GM23248 (cell line): ENCODE measurements around the gene FHOD1. TPM values are rescaled to one million over a fixed set of nuclear protein-coding genes. Genes with fewer than 3 reads are reported as not detected.

Source experiments
- DNase-seq: peaks from one replicate; pipeline ENCODE4 v3.0.0-alpha.2; 2015
- H2AFZ ChIP-seq: fragments of 200-600 bp; sonication (generic); 2 replicates; pipeline ENCODE4 v1.6.1; 2016; ENCODE audit warnings: antibody characterized with exemption
- H3F3A ChIP-seq: fragments of 200-600 bp; sonication (generic); 2 replicates; pipeline ENCODE4 v1.6.1; 2016; ENCODE audit warnings: mild to moderate bottlenecking, antibody characterized with exemption, mixed run types; ENCODE audit not compliant: insufficient read depth
- H3K27ac ChIP-seq: fragments of 200-600 bp; sonication (generic); 2 replicates; pipeline ENCODE4 v1.5.1; 2016; ENCODE audit warnings: mild to moderate bottlenecking
- H3K27me3 ChIP-seq: fragments of 200-600 bp; sonication (generic); replicated peaks from 2 replicates; pipeline ENCODE4 v1.6.1; 2016; ENCODE audit warnings: mild to moderate bottlenecking; ENCODE audit not compliant: insufficient read depth
- H3K36me3 ChIP-seq: fragments of 200-600 bp; sonication (generic); 2 replicates; pipeline ENCODE4 v1.6.1; 2016; ENCODE audit warnings: low read depth, mild to moderate bottlenecking
- H3K4me1 ChIP-seq: fragments of 200-600 bp; sonication (generic); 2 replicates; pipeline ENCODE4 v1.6.1; 2016; ENCODE audit warnings: mild to moderate bottlenecking; ENCODE audit not compliant: insufficient read depth
- H3K4me2 ChIP-seq: fragments of 200-600 bp; sonication (generic); one replicate; pipeline ENCODE4 v1.6.1; 2016; ENCODE audit warnings: mild to moderate bottlenecking; ENCODE audit not compliant: unreplicated experiment
- H3K4me3 ChIP-seq: fragments of 200-600 bp; sonication (generic); 2 replicates; pipeline ENCODE4 v1.5.1; 2016; ENCODE audit warnings: mild to moderate bottlenecking
- H3K79me2 ChIP-seq: fragments of 200-600 bp; sonication (generic); 2 replicates; pipeline ENCODE4 v1.6.1; 2016; ENCODE audit warnings: mild to moderate bottlenecking; ENCODE audit not compliant: insufficient read depth
- H3K9ac ChIP-seq: fragments of 200-600 bp; sonication (generic); 2 replicates; pipeline ENCODE4 v1.6.1; 2016; ENCODE audit warnings: mild to moderate bottlenecking
- H3K9me2 ChIP-seq: fragments of 200-600 bp; sonication (generic); 2 replicates; pipeline ENCODE4 v1.6.1; 2016; ENCODE audit warnings: mixed run types, mild to moderate bottlenecking, moderate library complexity; ENCODE audit not compliant: insufficient read depth
- H3K9me3 ChIP-seq: fragments of 200-600 bp; sonication (generic); one replicate; pipeline ENCODE4 v1.6.1; 2017; ENCODE audit warnings: low read depth
- H4K20me1 ChIP-seq: fragments of 200-600 bp; sonication (generic); 2 replicates; pipeline ENCODE4 v1.6.0; 2016; ENCODE audit not compliant: insufficient read depth
- EZH2 ChIP-seq: fragments of 200-600 bp; sonication (generic); IDR thresholded peaks from 2 replicates; pipeline ENCODE4 v1.6.1; 2018; ENCODE audit warnings: antibody characterized with exemption, mild to moderate bottlenecking; ENCODE audit not compliant: insufficient read depth, poor library complexity, severe bottlenecking
- EZH2phosphoT487 ChIP-seq: fragments of 200-600 bp; sonication (generic); IDR thresholded peaks from 2 replicates; pipeline ENCODE4 v1.6.1; 2018; ENCODE audit warnings: antibody characterized with exemption, moderate library complexity, mild to moderate bottlenecking, low read depth; ENCODE audit not compliant: insufficient read depth
- WGBS, 2 experiments: methylation state at CpG; one replicate each; pipeline ENCODE4 v1.1.6; 2015 to 2017; ENCODE audit warnings: low lambda C conversion rate in 2 of 2, low coverage in 1 of 2; ENCODE audit errors: missing lambda C conversion rate in 2 of 2; 5-methylcytosine and 5-hydroxymethylcytosine counted together
- in situ Hi-C: fragments of 300-500 bp; cut with MboI; formaldehyde crosslinking; loops from 2 replicates; pipeline ENCODE4 v1.15.0; 2020
- polyA plus RNA-seq: library from polyadenylated mRNA; unstranded; fragments of >200 nt; fragmentation: Nextera tagmentation; extraction: Ambion mirVana; gene quantifications from 2 replicates; pipeline ENCODE4 v1.2.1, GENCODE V29; 2016
- total RNA-seq: library from RNA; depleted of rRNA; stranded (reverse); fragments of >200 nt; shearing (Covaris generic); gene quantifications from 2 replicates; pipeline ENCODE4 v1.2.3, GENCODE V29; 2014

FHOD1 gene
- total and polyA plus RNA-seq, 2 experiments from 2014 or later = 9.3 to 14.9 TPM

- Histone ChIP-seq H2AFZ (no peak overlapping the region), H3K79me2 (no peaks in the 10 kb centered on the region), H3K9ac (no peak overlapping the region), H3K9me2 (no peaks in the 10 kb centered on the region), H3K36me3 (peaks cover 9% of the 10 kb centered on the region; the same call in 1 of the 2 replicates), H3K9me3 (no peaks in the 10 kb centered on the region), H3K4me2 (no peak overlapping the region), H3K27me3 (no peaks in the 10 kb centered on the region), H3K27ac (no peak overlapping the region), H3F3A (0 out of 2 replicates have a peak, but pooled peaks cover 2% of the 10 kb centered on the region), H3K4me3 (no peak overlapping the region), H3K4me1 (peaks cover 1% of the 10 kb centered on the region; the same call in 1 of the 2 replicates), H4K20me1 (no peaks in the 10 kb centered on the region)
- TF ChIP-seq EZH2 = no peak
- no peak for TF ChIP-seq EZH2phosphoT487
- no peak for DNase-seq
- in situ Hi-C loops = no loop called here
- WGBS, 2 experiments = 91 to 94% methylated on average over 24 to 40 of the region's 40 CpGs
Observed at GRCh38 chr16:67201411-67202345, 45.6 kb downstream of the FHOD1 start.

GRCh38 chr16:67200491-67200890 is 46.8 kb downstream of the FHOD1 start:
- Histone ChIP-seq H3K9ac (no peak overlapping the region), H3K27me3 (no peaks in the 10 kb centered on the region), H2AFZ (no peak overlapping the region), H3K4me1 (no peaks in the 10 kb centered on the region), H3K4me3 (no peak overlapping the region), H3K27ac (no peak overlapping the region), H3K9me3 (no peaks in the 10 kb centered on the region), H3F3A (peaks cover 10% of the 10 kb centered on the region; the same call in 1 of the 2 replicates), H3K36me3 (peaks cover 12% of the 10 kb centered on the region; the same call in 1 of the 2 replicates), H4K20me1 (no peaks in the 10 kb centered on the region), H3K79me2 (peaks cover 6% of the 10 kb centered on the region; the same call in 1 of the 2 replicates), H3K9me2 (no peaks in the 10 kb centered on the region), H3K4me2 (no peak overlapping the region)
- TF ChIP-seq EZH2phosphoT487 (no peak), EZH2 (no peak)
- in situ Hi-C loops = no loop called here
- 88 to 100% methylated on average over 6 to 8 of the region's 8 CpGs for WGBS, 2 experiments
- no peak for DNase-seq

GRCh38 chr16:67199808-67200198 is 47.5 kb downstream of the FHOD1 start:
- Histone ChIP-seq H3K9me2 (no peaks in the 10 kb centered on the region), H4K20me1 (no peaks in the 10 kb centered on the region), H2AFZ (no peak overlapping the region), H3K27ac (no peak overlapping the region), H3K4me1 (no peaks in the 10 kb centered on the region), H3K4me3 (no peak overlapping the region), H3K9me3 (no peaks in the 10 kb centered on the region), H3K36me3 (peaks cover 19% of the 10 kb centered on the region; the same call in 1 of the 2 replicates), H3K9ac (no peak overlapping the region), H3K4me2 (no peak overlapping the region), H3F3A (peaks cover 10% of the 10 kb centered on the region; the same call in 1 of the 2 replicates), H3K79me2 (peaks cover 11% of the 10 kb centered on the region), H3K27me3 (no peaks in the 10 kb centered on the region)
- WGBS, 2 experiments = 57 to 65% methylated on average over 11 to 22 of the region's 22 CpGs
- TF ChIP-seq EZH2phosphoT487 (no peak), EZH2 (no peak)
- in situ Hi-C loops = no loop called here
- no peak for DNase-seq

- Histone ChIP-seq H3F3A (peaks cover 10% of the 10 kb centered on the region; the same call in 1 of the 2 replicates), H2AFZ (no peak within 1 kb of the TSS), H3K9ac (no peak within 1 kb of the TSS), H3K27ac (no peak within 1 kb of the TSS), H3K4me2 (no peak within 1 kb of the TSS), H3K4me1 (no peaks in the 10 kb centered on the region), H3K36me3 (peaks cover 21% of the 10 kb centered on the region; the same call in 1 of the 2 replicates), H4K20me1 (no peaks in the 10 kb centered on the region), H3K9me2 (no peaks in the 10 kb centered on the region), H3K4me3 (no peak within 1 kb of the TSS), H3K9me3 (no peaks in the 10 kb centered on the region), H3K79me2 (peaks cover 17% of the 10 kb centered on the region), H3K27me3 (no peaks in the 10 kb centered on the region)
- peak; percentile 35 for DNase-seq
- 47 to 55% methylated on average over 26 to 61 of the region's 61 CpGs for WGBS, 2 experiments
- in situ Hi-C loops = no loop called here
- TF ChIP-seq EZH2phosphoT487 (no peak), EZH2 (no peak)
Observed at GRCh38 chr16:67199011-67199807, 48.1 kb downstream of the FHOD1 start, which contains the start of gene ELMO3. ELMO3 (plus strand) TSS chr16:67199131; CDS start chr16:67199327, 196 bp downstream.
